HG02870 (cell line): ENCODE measurements around the gene CEP112.

Experiments
- ATAC-seq: cut with Tn5 transposase; IDR thresholded peaks from one replicate; pipeline ENCODE4 v1.9.1; 2021; ENCODE audit warnings: mild to moderate bottlenecking, moderate library complexity; ENCODE audit not compliant: unreplicated experiment

The CEP112 gene

DNA sequence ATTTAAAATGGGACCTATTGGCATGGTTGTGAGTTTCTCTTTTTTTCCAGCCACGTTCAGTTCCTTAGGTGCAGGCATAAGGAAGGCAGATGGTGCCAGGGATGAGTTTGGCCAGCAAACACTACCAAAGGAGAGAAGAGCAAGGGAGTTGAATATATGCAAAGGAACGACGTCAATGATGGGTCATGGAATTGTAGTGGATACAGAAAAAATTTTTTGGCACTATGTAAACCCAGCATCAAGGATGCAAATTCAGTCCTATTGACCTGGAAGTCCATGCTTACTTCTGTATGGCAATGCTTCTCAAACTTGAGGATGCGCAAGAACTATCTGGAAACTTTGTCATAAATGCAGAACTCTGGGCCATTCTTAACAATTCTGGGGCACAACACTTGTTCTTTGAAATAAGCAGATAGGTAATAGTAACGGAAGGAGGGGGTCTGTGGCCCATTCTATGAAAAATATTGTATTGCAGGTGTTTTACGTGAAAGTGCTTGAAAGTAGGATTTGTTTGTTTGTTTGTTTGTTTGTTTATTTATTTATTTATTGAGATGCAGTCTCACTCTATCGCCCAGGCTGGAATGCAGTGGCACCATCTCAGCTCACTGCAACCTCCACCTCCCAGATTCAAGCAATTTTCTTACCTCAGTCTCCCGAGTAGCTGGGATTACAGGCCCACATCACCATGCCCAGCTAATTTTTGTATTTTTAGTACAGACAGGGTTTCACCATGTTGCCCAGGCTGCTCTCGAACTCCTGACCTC, 19.3 kb upstream of the CEP112 start:
- no peak for ATAC-seq

- no peak for ATAC-seq
Measured at GRCh38 chr17:66210208-66210574, 18.3 kb upstream of the CEP112 start.

DNA sequence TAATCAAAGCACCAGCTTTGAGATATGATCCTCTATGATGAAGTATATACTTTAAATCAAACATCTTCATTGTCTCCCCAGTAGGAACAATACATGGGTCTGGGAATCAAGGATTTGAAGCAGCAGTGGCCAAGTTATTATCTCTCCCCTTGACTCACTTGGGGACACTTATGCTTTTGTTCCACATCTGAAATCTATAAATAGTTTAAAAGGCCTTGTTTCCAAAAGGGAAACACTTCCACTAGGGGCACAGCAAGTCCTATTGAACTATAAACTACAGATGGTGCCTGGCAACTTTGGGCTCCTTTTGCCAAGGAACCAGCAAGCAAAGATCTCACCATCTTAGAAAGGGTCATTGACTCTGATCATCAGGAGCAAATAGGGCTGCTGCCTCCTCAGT, 16.0 kb upstream of the CEP112 start:
- ATAC-seq: no peak

- no peak for ATAC-seq
Measured at GRCh38 chr17:66203274-66204015, 11.5 kb upstream of the CEP112 start.

- no peak for ATAC-seq
Measured at GRCh38 chr17:66200685-66201092, 8.8 kb upstream of the CEP112 start.

GRCh38 chr17:66198242-66198641, 6.3 kb upstream of the CEP112 start:
- no peak for ATAC-seq

DNA sequence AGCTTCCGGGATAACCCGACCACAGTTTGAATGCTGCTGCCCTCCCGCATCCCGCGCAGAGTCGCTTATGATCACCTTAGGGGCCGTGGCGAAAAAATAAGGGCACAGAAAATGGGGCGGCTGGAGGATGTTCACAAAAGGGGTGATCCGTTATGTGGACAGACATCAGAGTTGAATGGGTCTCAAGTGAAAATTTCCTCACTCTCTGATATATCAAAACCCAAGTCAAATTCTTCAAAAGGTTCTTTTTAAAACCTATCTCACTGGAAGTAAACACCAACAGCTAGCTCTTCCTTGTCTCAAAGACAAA, 400 bp upstream of the CEP112 start:
- no peak for ATAC-seq

- no peak for ATAC-seq
Measured at GRCh38 chr17:66190738-66191592, 968 bp downstream of the CEP112 start.

GRCh38 chr17:66187718-66188117, 4.2 kb downstream of the CEP112 start:
- no peak for ATAC-seq

- ATAC-seq: no peak
Measured at GRCh38 chr17:66185862-66186261, 6.1 kb downstream of the CEP112 start.

- no peak for ATAC-seq
Measured at GRCh38 chr17:66184392-66184791, 7.5 kb downstream of the CEP112 start.

- ATAC-seq: no peak
Measured at GRCh38 chr17:66183529-66183928, 8.4 kb downstream of the CEP112 start.

GRCh38 chr17:66178642-66179041, 13.3 kb downstream of the CEP112 start:
- no peak for ATAC-seq

DNA sequence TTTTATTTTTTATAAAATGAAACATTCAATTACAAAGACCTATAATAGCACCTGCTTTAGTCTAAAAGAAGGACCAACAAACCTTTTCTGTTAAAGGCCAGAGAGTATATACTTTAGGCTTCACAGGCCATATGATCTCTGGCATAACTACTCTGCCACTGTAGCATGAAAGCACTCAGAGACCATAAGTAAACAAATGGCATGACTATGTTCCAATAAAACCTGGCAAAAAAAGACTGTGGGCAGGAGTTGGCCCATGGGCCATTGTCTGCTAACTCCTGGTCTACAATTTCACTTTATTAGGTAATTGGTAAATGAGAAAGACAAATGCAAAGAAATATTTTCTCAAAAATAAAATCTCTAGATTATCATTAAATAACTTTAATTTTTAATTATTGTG, 14.9 kb downstream of the CEP112 start:
- no peak for ATAC-seq

GRCh38 chr17:66175892-66176291, 16.0 kb downstream of the CEP112 start:
- ATAC-seq: no peak

GRCh38 chr17:66172691-66173223, 19.2 kb downstream of the CEP112 start:
- no peak for ATAC-seq

- ATAC-seq: no peak
Measured at GRCh38 chr17:66172144-66172543, 19.8 kb downstream of the CEP112 start.

DNA sequence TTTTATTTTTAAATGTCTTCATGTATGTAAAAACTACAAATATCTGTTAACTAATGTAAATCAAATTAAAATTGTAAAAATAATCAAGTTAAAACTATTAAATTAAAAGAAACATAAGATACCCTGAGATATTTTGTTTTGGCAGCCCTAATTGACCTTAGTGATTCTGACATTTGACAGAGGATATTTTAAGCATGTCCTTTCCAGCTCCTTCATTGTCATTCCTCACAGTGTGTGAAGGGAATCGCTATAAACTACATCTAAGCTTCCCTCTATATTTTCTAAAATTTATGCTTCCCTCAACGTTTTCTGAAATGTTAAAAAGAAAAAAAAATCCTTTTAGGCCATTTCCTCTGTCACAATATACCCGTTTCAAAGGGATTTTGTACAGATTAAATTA, 20.2 kb downstream of the CEP112 start:
- no peak for ATAC-seq

DNA sequence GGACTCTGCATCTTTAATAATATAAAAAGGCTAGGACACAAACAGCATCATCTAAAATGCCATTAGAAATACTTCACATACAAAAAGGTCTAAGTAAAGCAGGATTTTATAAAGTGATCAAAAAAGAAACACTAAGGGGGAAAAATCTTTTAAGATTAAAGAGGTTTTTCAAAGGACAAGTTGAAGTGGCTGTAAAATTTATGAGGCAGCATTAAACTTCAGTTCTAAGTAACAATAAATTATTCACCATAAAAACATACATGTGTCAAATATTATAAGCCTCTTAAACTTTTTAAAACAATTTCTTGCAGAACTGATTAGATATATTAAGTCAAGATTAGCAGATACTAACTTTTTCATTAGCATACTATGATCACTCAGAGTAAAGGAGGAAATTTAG, 20.8 kb downstream of the CEP112 start:
- no peak for ATAC-seq

DNA sequence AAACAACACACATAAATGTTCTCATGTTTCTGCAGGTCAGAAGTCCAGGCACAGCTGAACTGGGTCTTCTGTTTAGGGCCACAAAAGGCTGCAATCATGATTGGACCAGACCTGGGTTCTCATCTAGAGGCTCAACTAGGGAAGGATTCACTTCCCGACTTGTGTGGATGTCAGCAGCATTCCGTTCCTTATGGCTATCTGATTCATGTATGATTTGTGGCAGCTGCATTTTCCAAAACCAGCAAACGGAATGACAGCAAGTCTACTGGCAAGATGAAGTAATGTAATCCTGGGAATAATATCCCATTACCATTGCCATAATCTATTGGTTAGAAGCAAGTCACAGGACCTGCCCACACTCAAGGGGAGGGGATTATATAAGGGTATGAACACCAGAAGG, 22.1 kb downstream of the CEP112 start:
- no peak for ATAC-seq

GRCh38 chr17:66167189-66167815, 24.6 kb downstream of the CEP112 start:
- ATAC-seq: no peak
